Parathyroid adenoma (tissue), 2 donors: ENCODE results near the gene RDH8.

Source experiments
- H2AFZ ChIP-seq: fragments of 300-600 bp; sonication (generic); one replicate; pipeline ENCODE4 v1.7.0; 2017; ENCODE audit warnings: antibody characterized with exemption, mild to moderate bottlenecking
- H3K27ac ChIP-seq: fragments of 300-600 bp; sonication (generic); one replicate; pipeline ENCODE4 v1.7.0; 2017
- H3K27me3 ChIP-seq: fragments of 300-600 bp; sonication (generic); one replicate; pipeline ENCODE4 v1.7.0; 2017; ENCODE audit warnings: low read length; ENCODE audit not compliant: control insufficient read depth, insufficient read depth
- H3K36me3 ChIP-seq: fragments of 300-600 bp; sonication (generic); one replicate; pipeline ENCODE4 v1.7.0; 2017; ENCODE audit warnings: low read length; ENCODE audit not compliant: control insufficient read depth, insufficient read depth
- H3K4me1 ChIP-seq: fragments of 300-600 bp; sonication (generic); one replicate; pipeline ENCODE4 v1.7.0; 2017; ENCODE audit warnings: control low read depth
- H3K4me2 ChIP-seq: fragments of 300-600 bp; sonication (generic); one replicate; pipeline ENCODE4 v1.7.0; 2017; ENCODE audit warnings: low read length
- H3K4me3 ChIP-seq: fragments of 300-600 bp; sonication (generic); one replicate; pipeline ENCODE4 v1.7.0; 2017; ENCODE audit warnings: low read depth, low read length
- H3K79me2 ChIP-seq: fragments of 300-600 bp; sonication (generic); one replicate; pipeline ENCODE4 v1.7.0; 2017; ENCODE audit warnings: control low read depth
- H3K9ac ChIP-seq: fragments of 300-600 bp; sonication (generic); one replicate; pipeline ENCODE4 v1.7.0; 2017; ENCODE audit warnings: mild to moderate bottlenecking
- H3K9me3 ChIP-seq: fragments of 300-600 bp; sonication (generic); one replicate; pipeline ENCODE4 v1.7.0; 2017; ENCODE audit warnings: low read length; ENCODE audit not compliant: control insufficient read depth
- TF ChIP-seq, protein P1 (sequence below): fragments of 300-600 bp; sonication (generic); IDR thresholded peaks from one replicate; pipeline ENCODE4 v1.7.0; 2017; ENCODE audit warnings: antibody characterized with exemption, mild to moderate bottlenecking
- donor health status: primary hyperparathyroidism.

RDH8 gene

DNA sequence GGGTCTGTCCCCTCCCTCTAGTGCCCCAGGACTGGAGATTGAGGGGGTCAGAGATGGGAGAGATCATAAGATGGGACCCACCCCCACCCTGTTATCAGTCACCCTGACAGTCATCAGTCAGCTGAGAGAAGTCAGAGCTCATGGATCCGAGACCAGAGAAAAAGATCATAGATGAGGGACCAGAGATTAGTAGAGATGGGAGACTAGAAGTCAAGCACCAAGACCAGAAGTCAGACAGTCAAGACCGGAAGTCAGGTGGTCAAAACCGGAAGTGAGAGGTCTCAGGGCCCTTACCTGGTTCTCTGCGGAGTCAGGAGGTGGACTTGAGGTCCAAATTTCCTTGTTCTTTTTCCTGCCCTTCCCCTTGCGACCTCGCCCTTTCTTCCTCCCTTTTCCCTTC, 10.0 kb upstream of the RDH8 start:
- no peak overlapping the region for H3K9ac ChIP-seq
- H3K27ac ChIP-seq = no peak overlapping the region
- no peak overlapping the region for H3K4me2 ChIP-seq
- H2AFZ ChIP-seq = no peak overlapping the region
- TF ChIP-seq, protein P1, sequence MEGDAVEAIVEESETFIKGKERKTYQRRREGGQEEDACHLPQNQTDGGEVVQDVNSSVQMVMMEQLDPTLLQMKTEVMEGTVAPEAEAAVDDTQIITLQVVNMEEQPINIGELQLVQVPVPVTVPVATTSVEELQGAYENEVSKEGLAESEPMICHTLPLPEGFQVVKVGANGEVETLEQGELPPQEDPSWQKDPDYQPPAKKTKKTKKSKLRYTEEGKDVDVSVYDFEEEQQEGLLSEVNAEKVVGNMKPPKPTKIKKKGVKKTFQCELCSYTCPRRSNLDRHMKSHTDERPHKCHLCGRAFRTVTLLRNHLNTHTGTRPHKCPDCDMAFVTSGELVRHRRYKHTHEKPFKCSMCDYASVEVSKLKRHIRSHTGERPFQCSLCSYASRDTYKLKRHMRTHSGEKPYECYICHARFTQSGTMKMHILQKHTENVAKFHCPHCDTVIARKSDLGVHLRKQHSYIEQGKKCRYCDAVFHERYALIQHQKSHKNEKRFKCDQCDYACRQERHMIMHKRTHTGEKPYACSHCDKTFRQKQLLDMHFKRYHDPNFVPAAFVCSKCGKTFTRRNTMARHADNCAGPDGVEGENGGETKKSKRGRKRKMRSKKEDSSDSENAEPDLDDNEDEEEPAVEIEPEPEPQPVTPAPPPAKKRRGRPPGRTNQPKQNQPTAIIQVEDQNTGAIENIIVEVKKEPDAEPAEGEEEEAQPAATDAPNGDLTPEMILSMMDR = no peak
- no peaks in the 10 kb centered on the region for H3K4me1 ChIP-seq
- no peaks in the 10 kb centered on the region for H3K79me2 ChIP-seq
- H3K27me3 ChIP-seq = no peaks in the 10 kb centered on the region
- H3K36me3 ChIP-seq = no peaks in the 10 kb centered on the region
- no peak overlapping the region for H3K4me3 ChIP-seq
- no peaks in the 10 kb centered on the region for H3K9me3 ChIP-seq

DNA sequence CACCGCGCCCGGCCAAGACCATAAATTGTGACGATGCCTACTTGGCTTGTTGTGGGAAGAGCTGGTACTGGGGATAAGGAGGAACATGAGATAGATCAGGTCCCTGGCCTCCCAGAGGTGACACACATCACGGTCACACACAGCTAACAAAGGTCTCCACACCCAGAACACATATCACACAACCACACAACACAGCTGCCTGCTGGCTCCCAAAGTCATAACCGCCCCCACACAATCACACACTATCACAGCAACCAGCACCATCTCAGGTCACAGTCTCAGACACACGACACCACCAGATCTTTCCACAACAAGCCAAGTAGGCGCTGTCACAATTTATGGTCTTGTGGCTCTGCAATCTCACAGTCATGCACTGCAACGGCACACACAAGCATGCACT, 8.7 kb upstream of the RDH8 start:
- no peak overlapping the region for H3K27ac ChIP-seq
- no peak overlapping the region for H3K4me3 ChIP-seq
- H3K9ac ChIP-seq = no peak overlapping the region
- no peak overlapping the region for H2AFZ ChIP-seq
- no peaks in the 10 kb centered on the region for H3K9me3 ChIP-seq
- no peaks in the 10 kb centered on the region for H3K79me2 ChIP-seq
- TF ChIP-seq, protein P1 = no peak
- peaks cover under 1% of the 10 kb centered on the region for H3K4me1 ChIP-seq
- H3K27me3 ChIP-seq = no peaks in the 10 kb centered on the region
- H3K36me3 ChIP-seq = no peaks in the 10 kb centered on the region
- no peak overlapping the region for H3K4me2 ChIP-seq

DNA sequence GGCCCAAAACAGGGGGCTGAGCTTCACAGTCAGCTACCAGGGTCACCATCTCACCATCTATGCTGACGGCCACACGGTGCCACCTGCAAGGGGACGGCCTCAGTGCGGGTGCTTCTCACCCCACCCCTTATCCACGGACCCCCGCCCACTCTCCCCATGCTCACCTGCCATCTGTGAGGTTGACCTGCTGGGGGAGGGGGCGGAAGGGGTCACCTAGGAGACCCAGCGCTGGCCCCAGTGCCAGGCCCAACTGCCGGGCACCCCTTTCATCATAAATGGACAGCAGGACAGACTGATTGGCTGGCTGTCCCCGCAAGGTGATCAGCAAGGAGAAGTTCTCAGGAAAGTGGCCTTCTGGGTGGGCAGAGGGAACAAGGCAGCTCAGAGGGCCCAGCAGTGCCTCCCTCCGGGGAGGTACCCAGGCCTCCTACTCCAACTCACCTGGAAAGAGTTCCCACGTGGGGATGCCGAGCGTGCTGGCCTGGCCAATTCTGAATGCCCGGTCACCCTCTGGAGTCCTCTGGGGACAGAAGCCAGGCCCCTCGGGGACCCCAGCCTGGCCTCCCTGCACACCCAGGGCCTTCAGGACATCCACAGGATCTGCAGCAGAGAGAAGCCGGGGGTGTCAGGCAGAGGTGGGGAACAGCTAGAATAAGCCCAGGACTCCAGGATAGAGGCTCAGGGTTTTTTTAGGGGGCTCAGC, 7.5 kb upstream of the RDH8 start:
- Histone ChIP-seq H3K27me3 (no peaks in the 10 kb centered on the region), H3K79me2 (no peaks in the 10 kb centered on the region)
- TF ChIP-seq, protein P1 = no peak

GRCh38 chr19:10006335-10006708, 7.0 kb upstream of the RDH8 start:
- no peaks in the 10 kb centered on the region for H3K36me3 ChIP-seq
- no peak overlapping the region for H3K9ac ChIP-seq
- H3K79me2 ChIP-seq = no peaks in the 10 kb centered on the region
- no peaks in the 10 kb centered on the region for H3K9me3 ChIP-seq
- H3K27me3 ChIP-seq = no peaks in the 10 kb centered on the region
- H3K4me2 ChIP-seq = no peak overlapping the region
- TF ChIP-seq, protein P1 = no peak
- H3K27ac ChIP-seq = peak overlapping the region; percentile 36
- no peak overlapping the region for H3K4me3 ChIP-seq
- peaks cover 4% of the 10 kb centered on the region for H3K4me1 ChIP-seq
- H2AFZ ChIP-seq = no peak overlapping the region

More for the DNA sequence above, 7.5 kb upstream of the RDH8 start:
- Histone ChIP-seq H3K4me1 (peaks cover 4% of the 10 kb centered on the region), H3K27ac (no peak overlapping the region), H3K9me3 (no peaks in the 10 kb centered on the region), H3K4me2 (no peak overlapping the region), H3K9ac (no peak overlapping the region), H3K36me3 (no peaks in the 10 kb centered on the region), H2AFZ (no peak overlapping the region), H3K4me3 (no peak overlapping the region)

DNA sequence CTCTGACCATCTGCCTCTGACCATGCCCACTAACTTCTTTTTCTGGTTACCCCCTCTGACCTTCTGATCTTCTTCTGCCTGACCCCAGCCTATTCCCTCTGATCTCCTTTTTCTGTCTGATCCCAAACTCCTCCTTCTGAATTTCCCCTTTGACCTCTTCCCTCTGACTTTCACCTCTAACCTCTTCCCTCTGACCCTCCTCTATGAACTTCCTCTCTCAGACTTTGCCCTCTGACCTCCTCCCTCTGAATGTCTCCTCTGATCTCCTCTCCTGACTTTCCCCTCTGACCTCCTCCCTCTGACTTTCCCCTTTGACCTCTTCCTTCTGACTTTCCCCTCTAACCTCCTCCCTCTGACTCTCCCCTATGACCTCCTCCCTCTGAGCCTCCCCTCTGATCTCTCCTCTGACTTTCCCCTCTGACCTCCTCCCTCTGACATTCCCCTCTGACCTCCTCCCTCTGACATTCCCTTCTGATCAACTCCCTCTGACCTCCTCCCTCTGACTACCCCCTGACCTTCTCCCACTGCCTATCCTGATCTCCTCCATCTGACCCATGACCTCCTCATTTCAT, 6.4 kb upstream of the RDH8 start:
- Histone ChIP-seq H3K4me3 (no peak overlapping the region), H3K27ac (peak overlapping the region; percentile 36), H3K4me2 (no peak overlapping the region), H3K4me1 (peaks cover 4% of the 10 kb centered on the region), H2AFZ (no peak overlapping the region), H3K27me3 (no peaks in the 10 kb centered on the region), H3K9me3 (no peaks in the 10 kb centered on the region), H3K79me2 (no peaks in the 10 kb centered on the region), H3K9ac (no peak overlapping the region), H3K36me3 (no peaks in the 10 kb centered on the region)
- TF ChIP-seq, protein P1 = no peak
